Peyer's patch (tissue), 4 donors: ENCODE data around the gene MIA2.

Experiments
- CTCF ChIP-seq, 6 experiments: fragments of 450-650 bp in 4 of 6; fragments of 200-600 bp in 2 of 6; sonication (generic) in 1 of 6; IDR thresholded peaks; one replicate each; pipeline ENCODE4 v1.5.1; 2017 to 2019; ENCODE audit warnings: antibody characterized with exemption in 6 of 6, mild to moderate bottlenecking in 3 of 6, moderate library complexity in 1 of 6
- POLR2A ChIP-seq, 2 donors: fragments of 450-650 bp; IDR thresholded peaks; one replicate each; pipeline ENCODE4 v1.5.1; 2017; ENCODE audit warnings: antibody characterized with exemption in 2 of 2, mild to moderate bottlenecking in 2 of 2, moderate library complexity in 2 of 2

- TF ChIP-seq CTCF (IDR thresholded peaks at IDR 0.05) = no peak
- TF ChIP-seq POLR2A (IDR thresholded peaks at IDR 0.05) = no peak
These were observed 162.7 kb downstream of the MIA2 start for GRCh38 chr14:39396448-39396847.
